GM19025 (cell line): Measurements from ENCODE around the gene OSTM1.
"Not testable (repeated sequence)": the region's sequence is repeated elsewhere in the genome, so short reads cannot be mapped to it uniquely, and the experiment has no call there.

ENCODE experiments used
- ATAC-seq: cut with Tn5 transposase; IDR thresholded peaks from one replicate; pipeline ENCODE4 v1.9.1; 2021; ENCODE audit warnings: mild to moderate bottlenecking, low read depth, moderate library complexity; ENCODE audit not compliant: unreplicated experiment

Gene OSTM1

GRCh38 chr6:108027056-108027455, 47.5 kb downstream of the OSTM1 start:
- ATAC-seq, result no peak

GRCh38 chr6:108024427-108025073, 50.0 kb downstream of the OSTM1 start:
- ATAC-seq, result no peak

- ATAC-seq, result no peak
These were observed 53.9 kb downstream of the OSTM1 start for GRCh38 chr6:108020472-108021116.

GRCh38 chr6:108016283-108016682, 58.3 kb downstream of the OSTM1 start:
- not testable (repeated sequence) for ATAC-seq

GRCh38 chr6:108013787-108014439, 60.6 kb downstream of the OSTM1 start:
- no peak for ATAC-seq

GRCh38 chr6:108009894-108010293, 64.6 kb downstream of the OSTM1 start:
- ATAC-seq, result no peak

- ATAC-seq, result not testable (repeated sequence)
These were observed 65.3 kb downstream of the OSTM1 start for GRCh38 chr6:108009258-108009657.

GRCh38 chr6:108008363-108008762, 66.2 kb downstream of the OSTM1 start:
- ATAC-seq, result no peak

GRCh38 chr6:108005961-108006360, 68.6 kb downstream of the OSTM1 start:
- no peak for ATAC-seq

GRCh38 chr6:108004861-108005260, 69.7 kb downstream of the OSTM1 start:
- ATAC-seq, result no peak

GRCh38 chr6:108002365-108003221, 71.9 kb downstream of the OSTM1 start:
- no peak for ATAC-seq

- no peak for ATAC-seq
These were observed 72.8 kb downstream of the OSTM1 start for GRCh38 chr6:108001696-108002231.

- ATAC-seq, result not testable (repeated sequence)
These were observed 74.3 kb downstream of the OSTM1 start for GRCh38 chr6:108000259-108000658.

GRCh38 chr6:107999341-107999740, 75.2 kb downstream of the OSTM1 start:
- ATAC-seq, result no peak

- no peak for ATAC-seq
These were observed 82.6 kb downstream of the OSTM1 start for GRCh38 chr6:107991772-107992550.
